IMR-90 (cell line): ENCODE measurements around the gene L1CAM. TPM values are rescaled to one million over a fixed set of nuclear protein-coding genes. Genes with fewer than 3 reads are reported as not detected.
A peak's percentile ranks its signal among the peaks of the same experiment; 100 is the strongest.

Experiments used
- ATAC-seq: fragments of 200-7000 bp; cut with Tn5 transposase; 2 replicates; pipeline ENCODE4 v1.9.1; 2020; ENCODE audit warnings: low read depth, mild to moderate bottlenecking, moderate library complexity
- BruUV-seq: library from RNA; stranded (reverse); fragments of 400-500 nt; replicated peaks from 2 replicates; lab custom pipeline; 2021; lab: Mats Ljungman, UMichigan
- CTCF ChIA-PET: fragments of 300-600 bp; formaldehyde crosslinking; extraction: SDS; loops from one replicate; lab custom pipeline; 2021; ENCODE audit warnings: antibody characterized with exemption; lab: Yijun Ruan, JAX
- POLR2A ChIA-PET: fragments of 300-600 bp; sonication (Branson Sonifier 250); formaldehyde crosslinking; loops from one replicate; lab custom pipeline; 2022; ENCODE audit warnings: antibody characterized with exemption; ENCODE audit not compliant: unreplicated experiment; lab: Charles Lee
- DNase-seq: peaks from one replicate; pipeline ENCODE4 v3.0.0; 2013
- H2AFZ ChIP-seq: replicated peaks from 2 replicates; pipeline ENCODE3; 2013; ENCODE audit warnings: low read length, mild to moderate bottlenecking; ENCODE audit not compliant: poor library complexity
- H2AK5ac ChIP-seq: 2 replicates; pipeline ENCODE4 v1.6.1; 2013; ENCODE audit warnings: low read depth, low read length, inconsistent platforms
- H2AK9ac ChIP-seq: replicated peaks from 2 replicates; pipeline ENCODE3; 2013; ENCODE audit warnings: mild to moderate bottlenecking, low read depth, low read length, moderate library complexity; ENCODE audit not compliant: poor library complexity
- H2BK120ac ChIP-seq: 2 replicates; pipeline ENCODE4 v1.6.1; 2013; ENCODE audit warnings: low read depth, low read length, inconsistent platforms
- H2BK15ac ChIP-seq: 3 replicates; pipeline ENCODE4 v1.6.1; 2013; ENCODE audit warnings: low read depth, low read length, inconsistent platforms
- H2BK20ac ChIP-seq: 2 replicates; pipeline ENCODE4 v1.6.1; 2013; ENCODE audit warnings: low read depth, mild to moderate bottlenecking, inconsistent platforms, low read length, moderate library complexity
- H2BK5ac ChIP-seq: 2 replicates; pipeline ENCODE4 v1.6.1; 2013; ENCODE audit warnings: mild to moderate bottlenecking, low read depth, low read length, inconsistent platforms; ENCODE audit not compliant: poor library complexity, severe bottlenecking
- H3K14ac ChIP-seq: replicated peaks from 2 replicates; pipeline ENCODE4 v1.6.1; 2013; ENCODE audit warnings: low read depth, low read length, inconsistent platforms
- H3K18ac ChIP-seq: 2 replicates; pipeline ENCODE4 v1.6.1; 2013; ENCODE audit warnings: low read depth, low read length, control low read depth
- H3K23ac ChIP-seq: 2 replicates; pipeline ENCODE4 v1.6.1; 2013; ENCODE audit warnings: low read depth, low read length, inconsistent platforms
- H3K27ac ChIP-seq: 2 replicates; pipeline ENCODE4 v1.5.1; 2013; ENCODE audit warnings: mild to moderate bottlenecking, control low read depth, low read length; ENCODE audit not compliant: insufficient read depth
- H3K27me3 ChIP-seq: 2 replicates; pipeline ENCODE4 v1.6.1; 2013; ENCODE audit warnings: low read length; ENCODE audit not compliant: control insufficient read depth, insufficient read depth
- H3K36me3 ChIP-seq: 2 replicates; pipeline ENCODE4 v1.6.1; 2013; ENCODE audit warnings: low read length, mixed read lengths; ENCODE audit not compliant: control insufficient read depth, insufficient read depth
- H3K4ac ChIP-seq: 2 replicates; pipeline ENCODE4 v1.6.1; 2013; ENCODE audit warnings: low read depth, low read length, inconsistent platforms
- H3K4me1 ChIP-seq: 2 replicates; pipeline ENCODE4 v1.6.1; 2013; ENCODE audit warnings: low read length, mixed read lengths; ENCODE audit not compliant: control insufficient read depth, insufficient read depth
- H3K4me2 ChIP-seq: 2 replicates; pipeline ENCODE4 v1.6.1; 2013; ENCODE audit warnings: low read depth, mild to moderate bottlenecking, control low read depth, low read length, moderate library complexity
- H3K4me3 ChIP-seq: 2 replicates; pipeline ENCODE4 v1.5.1; 2013; ENCODE audit warnings: low read depth, mild to moderate bottlenecking, control low read depth, low read length, moderate library complexity; ENCODE audit not compliant: insufficient read depth
- H3K56ac ChIP-seq: 2 replicates; pipeline ENCODE4 v1.6.1; 2013; ENCODE audit warnings: low read length, inconsistent platforms; ENCODE audit not compliant: insufficient read depth; ENCODE audit errors: extremely low read depth
- H3K79me1 ChIP-seq, 2 experiments: 2 replicates each; pipeline ENCODE4 v1.6.1; 2013; ENCODE audit warnings: low read length in 2 of 2, inconsistent platforms in 1 of 2, low read depth in 1 of 2
- H3K9ac ChIP-seq: 2 replicates; pipeline ENCODE4 v1.6.1; 2013; ENCODE audit warnings: low read depth, low read length, control low read depth
- H3K9me1 ChIP-seq: 2 replicates; pipeline ENCODE4 v1.6.1; 2013; ENCODE audit warnings: low read length, inconsistent platforms; ENCODE audit not compliant: insufficient read depth
- H3K9me3 ChIP-seq: 2 replicates; pipeline ENCODE4 v1.6.1; 2013; ENCODE audit warnings: low read length; ENCODE audit not compliant: control insufficient read depth, insufficient read depth
- H4K20me1 ChIP-seq: 2 replicates; pipeline ENCODE4 v1.6.1; 2013; ENCODE audit warnings: low read length, inconsistent platforms; ENCODE audit not compliant: insufficient read depth
- H4K5ac ChIP-seq: 2 replicates; pipeline ENCODE4 v1.6.1; 2013; ENCODE audit warnings: mild to moderate bottlenecking, low read depth, low read length, control low read depth
- H4K8ac ChIP-seq, 2 experiments: 2 replicates each; pipeline ENCODE4 v1.6.1; 2013; ENCODE audit warnings: low read depth in 2 of 2, low read length in 2 of 2, control low read depth in 1 of 2, inconsistent platforms in 1 of 2
- H4K91ac ChIP-seq: 2 replicates; pipeline ENCODE4 v1.6.1; 2013; ENCODE audit warnings: low read depth, low read length, inconsistent platforms; ENCODE audit not compliant: insufficient read depth
- CHD1 ChIP-seq: IDR thresholded peaks from 2 replicates; pipeline ENCODE4 v1.6.1; 2012; ENCODE audit warnings: low read depth, low read length, improper control_type of control experiment
- FOS ChIP-seq: fragments of 150-350 bp; IDR thresholded peaks from 2 replicates; pipeline ENCODE4 v1.6.1; 2016; ENCODE audit warnings: low read depth, low read length
- MAFK ChIP-seq: IDR thresholded peaks from 2 replicates; pipeline ENCODE4 v1.6.1; 2012; ENCODE audit warnings: low read depth, low read length, improper control_type of control experiment
- RCOR1 ChIP-seq: IDR thresholded peaks from 2 replicates; pipeline ENCODE4 v1.6.1; 2012; ENCODE audit warnings: mild to moderate bottlenecking, low read length, improper control_type of control experiment; ENCODE audit not compliant: insufficient replicate concordance
- USF2 ChIP-seq: fragments of 150-350 bp; IDR thresholded peaks from 2 replicates; pipeline ENCODE4 v1.6.1; 2017; ENCODE audit warnings: mild to moderate bottlenecking, antibody characterized with exemption, low read length, low read depth
- whole genome bisulfite sequencing, 2 experiments: methylation state at CpG; one replicate each; pipeline versions ENCODE4 v1.1.5 to v1.1.7; 2013; ENCODE audit warnings: missing lambda C conversion rate in 2 of 2; ENCODE audit not compliant: insufficient read length in 1 of 2; ENCODE audit errors: extremely low coverage in 2 of 2; 5-methylcytosine and 5-hydroxymethylcytosine counted together
- dilution Hi-C: fragments of 300-500 bp; cut with HindIII; formaldehyde crosslinking; loops from one replicate; pipeline ENCODE4 v1.14.3; 2018; ENCODE audit warnings: low sequenced_read_pairs; ENCODE audit not compliant: unreplicated experiment
- in situ Hi-C: fragments of 300-500 bp; cut with MboI; formaldehyde crosslinking; loops from 3 replicates; pipeline ENCODE4 v1.14.3; 2019; ENCODE audit warnings: low sequenced_read_pairs, inconsistent platforms, mixed read lengths
- intact Hi-C: fragments of 100-400 bp; cut with micrococcal nuclease; formaldehyde crosslinking; loops from 2 replicates; pipeline ENCODE4 v1.10.0; 2022
- polyA plus RNA-seq, 3 experiments: library from polyadenylated mRNA; depleted of rRNA; stranded (reverse); fragments of >200 nt; gene quantifications; 2 replicates each; pipeline ENCODE4 v1.2.3, GENCODE V29; 2012; ENCODE audit warnings: low replicate concordance in 1 of 3
- total RNA-seq: library from RNA; depleted of rRNA; stranded (reverse); fragments of >200 nt; gene quantifications from 2 replicates; pipeline ENCODE4 v1.2.3, GENCODE V29; 2012

The L1CAM gene
- total and polyA plus RNA-seq, 2 of the 4 experiments (the other 2 are of a cell fraction) = 0.36 to 1.9 TPM

GRCh38 chrX:153844509-153845082 is 41.4 kb downstream of the L1CAM start:
- CTCF ChIA-PET = no interaction called here
- H3K18ac ChIP-seq = no peak overlapping the region

More at GRCh38 chrX:153844509-153845082, 41.4 kb downstream of the L1CAM start:
- in situ Hi-C loops (no loop called here), intact Hi-C loops (no loop called here), dilution Hi-C loops (no loop called here)
- Histone ChIP-seq H3K79me1 (no peaks in the 10 kb centered on the region), H2BK15ac (no peak overlapping the region), H4K8ac (no peak overlapping the region), H2AK5ac (no peak overlapping the region), H3K4me1 (no peaks in the 10 kb centered on the region), H3K56ac (no peak overlapping the region), H2BK5ac (no peak overlapping the region), H4K5ac (no peak overlapping the region), H3K4me2 (no peak overlapping the region), H3K27me3 (peaks cover 24% of the 10 kb centered on the region), H2BK120ac (no peak overlapping the region), H4K20me1 (no peaks in the 10 kb centered on the region), H3K9me1 (no peaks in the 10 kb centered on the region), H4K91ac (no peak overlapping the region), H2AK9ac (no peak overlapping the region), H3K14ac (no peak overlapping the region), H3K27ac (no peak overlapping the region), H2BK20ac (no peak overlapping the region), H3K9ac (no peak overlapping the region), H3K4ac (no peak overlapping the region), H2AFZ (no peak overlapping the region), H3K4me3 (no peak overlapping the region), H3K9me3 (peaks cover 4% of the 10 kb centered on the region), H3K23ac (no peak overlapping the region), H3K36me3 (no peaks in the 10 kb centered on the region)
- BruUV-seq = no TSS peak
- POLR2A ChIA-PET = no interaction called here
- TF ChIP-seq CHD1 = no peak
- TF ChIP-seq FOS = no peak
- TF ChIP-seq MAFK = peak; percentile 95
- TF ChIP-seq RCOR1 = no peak
- TF ChIP-seq USF2 = no peak
- no CpG with 5 or more reads among the region's 6 CpGs for WGBS, 2 experiments
- no peak for DNase-seq
- ATAC-seq = no peak
